ENCODE results near the gene MCL1.
"Not testable (repeated sequence)": the region's sequence is repeated elsewhere in the genome, so short reads cannot be mapped to it uniquely, and the experiment has no call there.

Gene MCL1

GRCh38 chr1:150598346-150598745, 18.9 kb upstream of the MCL1 start:
- not testable (repeated sequence) for H3K4me3 ChIP-seq (ENCODE audit: low read depth in 1 of 2, low read length in 2 of 2); H3K9ac ChIP-seq (ENCODE audit: low read length); H3K9me3 ChIP-seq (ENCODE audit: low read length); H3K36me3 ChIP-seq (ENCODE audit: insufficient read depth, low read length); H3K27me3 ChIP-seq (ENCODE audit: control insufficient read depth in 1 of 2, insufficient read depth in 2 of 2, low read length in 2 of 2); H3K4me1 ChIP-seq (ENCODE audit: insufficient read depth, low read length); H3K27ac ChIP-seq (ENCODE audit: low read depth, low read length)

GRCh38 chr1:150596976-150597375, 17.6 kb upstream of the MCL1 start:
- Histone ChIP-seq H3K9ac (ENCODE audit: low read length) (no peak overlapping the region), H3K27ac (ENCODE audit: low read depth, low read length) (no peak overlapping the region), H3K27me3 (ENCODE audit: control insufficient read depth in 1 of 2, insufficient read depth in 2 of 2, low read length in 2 of 2) (no peaks in the 10 kb centered on the region), H3K36me3 (ENCODE audit: insufficient read depth, low read length) (no peaks in the 10 kb centered on the region), H3K9me3 (ENCODE audit: low read length) (no peaks in the 10 kb centered on the region), H3K4me1 (ENCODE audit: insufficient read depth, low read length) (no peaks in the 10 kb centered on the region), H3K4me3 (ENCODE audit: low read depth in 1 of 2, low read length in 2 of 2) (no peak overlapping the region)

GRCh38 chr1:150596095-150596892, 16.9 kb upstream of the MCL1 start:
- no peaks in the 10 kb centered on the region for H3K36me3 ChIP-seq (ENCODE audit: insufficient read depth, low read length)
- no peak overlapping the region for H3K27ac ChIP-seq (ENCODE audit: low read depth, low read length)
- no peaks in the 10 kb centered on the region for H3K4me1 ChIP-seq (ENCODE audit: insufficient read depth, low read length)
- H3K9ac ChIP-seq (ENCODE audit: low read length): no peak overlapping the region
- H3K4me3 ChIP-seq (ENCODE audit: low read depth in 1 of 2, low read length in 2 of 2): no peak overlapping the region
- no peaks in the 10 kb centered on the region for H3K9me3 ChIP-seq (ENCODE audit: low read length)
- no peaks in the 10 kb centered on the region for H3K27me3 ChIP-seq (ENCODE audit: control insufficient read depth in 1 of 2, insufficient read depth in 2 of 2, low read length in 2 of 2)

- Histone ChIP-seq H3K9me3 (ENCODE audit: low read length) (no peaks in the 10 kb centered on the region), H3K4me1 (ENCODE audit: insufficient read depth, low read length) (peaks cover 7% of the 10 kb centered on the region), H3K27ac (ENCODE audit: low read depth, low read length) (no peak overlapping the region), H3K4me3 (ENCODE audit: low read depth in 1 of 2, low read length in 2 of 2) (no peak overlapping the region), H3K9ac (ENCODE audit: low read length) (no peak overlapping the region), H3K27me3 (ENCODE audit: control insufficient read depth in 1 of 2, insufficient read depth in 2 of 2, low read length in 2 of 2) (no peaks in the 10 kb centered on the region), H3K36me3 (ENCODE audit: insufficient read depth, low read length) (peaks cover 1% of the 10 kb centered on the region)
Measured at GRCh38 chr1:150582371-150582770, 3.0 kb upstream of the MCL1 start.

- not testable (repeated sequence) for H3K4me3 ChIP-seq (ENCODE audit: low read depth in 1 of 2, low read length in 2 of 2); H3K9ac ChIP-seq (ENCODE audit: low read length); H3K27me3 ChIP-seq (ENCODE audit: control insufficient read depth in 1 of 2, insufficient read depth in 2 of 2, low read length in 2 of 2); H3K27ac ChIP-seq (ENCODE audit: low read depth, low read length); H3K36me3 ChIP-seq (ENCODE audit: insufficient read depth, low read length); H3K9me3 ChIP-seq (ENCODE audit: low read length); H3K4me1 ChIP-seq (ENCODE audit: insufficient read depth, low read length)
Measured at GRCh38 chr1:150581962-150582361, 2.6 kb upstream of the MCL1 start.

- Histone ChIP-seq H3K4me1 (ENCODE audit: insufficient read depth, low read length) (peaks cover 15% of the 10 kb centered on the region), H3K36me3 (ENCODE audit: insufficient read depth, low read length) (peaks cover 11% of the 10 kb centered on the region)
- not testable (repeated sequence) for H3K9me3 ChIP-seq (ENCODE audit: low read length); H3K9ac ChIP-seq (ENCODE audit: low read length); H3K27me3 ChIP-seq (ENCODE audit: control insufficient read depth in 1 of 2, insufficient read depth in 2 of 2, low read length in 2 of 2); H3K4me3 ChIP-seq (ENCODE audit: low read depth in 1 of 2, low read length in 2 of 2); H3K27ac ChIP-seq (ENCODE audit: low read depth, low read length)
Measured at GRCh38 chr1:150581437-150581836, 2.0 kb upstream of the MCL1 start.

GRCh38 chr1:150580966-150581365, 1.6 kb upstream of the MCL1 start:
- not testable (repeated sequence) for H3K9me3 ChIP-seq (ENCODE audit: low read length); H3K27ac ChIP-seq (ENCODE audit: low read depth, low read length); H3K27me3 ChIP-seq (ENCODE audit: control insufficient read depth in 1 of 2, insufficient read depth in 2 of 2, low read length in 2 of 2); H3K9ac ChIP-seq (ENCODE audit: low read length); H3K4me3 ChIP-seq (ENCODE audit: low read depth in 1 of 2, low read length in 2 of 2)
- Histone ChIP-seq H3K36me3 (ENCODE audit: insufficient read depth, low read length) (peaks cover 15% of the 10 kb centered on the region), H3K4me1 (ENCODE audit: insufficient read depth, low read length) (peaks cover 20% of the 10 kb centered on the region)

- peaks cover 28% of the 10 kb centered on the region for H3K4me1 ChIP-seq (ENCODE audit: insufficient read depth, low read length)
- H3K36me3 ChIP-seq (ENCODE audit: insufficient read depth, low read length): peaks cover 24% of the 10 kb centered on the region
- H3K27ac ChIP-seq (ENCODE audit: low read depth, low read length): peak overlapping the region; percentile 81
- no peaks in the 10 kb centered on the region for H3K27me3 ChIP-seq (ENCODE audit: control insufficient read depth in 1 of 2, insufficient read depth in 2 of 2, low read length in 2 of 2)
- H3K9me3 ChIP-seq (ENCODE audit: low read length): no peaks in the 10 kb centered on the region
- peak overlapping the region; percentile 55 to 60 for H3K4me3 ChIP-seq (ENCODE audit: low read depth in 1 of 2, low read length in 2 of 2)
- H3K9ac ChIP-seq (ENCODE audit: low read length): peak overlapping the region; percentile 83
Measured at GRCh38 chr1:150579945-150580642, 684 bp upstream of the MCL1 start.

- H3K36me3 ChIP-seq (ENCODE audit: insufficient read depth, low read length): peaks cover 38% of the 10 kb centered on the region
- no peaks in the 10 kb centered on the region for H3K9me3 ChIP-seq (ENCODE audit: low read length)
- H3K27ac ChIP-seq (ENCODE audit: low read depth, low read length): peak overlapping the region; percentile 98
- H3K27me3 ChIP-seq (ENCODE audit: control insufficient read depth in 1 of 2, insufficient read depth in 2 of 2, low read length in 2 of 2): no peaks in the 10 kb centered on the region
- H3K4me1 ChIP-seq (ENCODE audit: insufficient read depth, low read length): peaks cover 40% of the 10 kb centered on the region
- H3K9ac ChIP-seq (ENCODE audit: low read length): peak overlapping the region; percentile 99
- peak overlapping the region; percentile 95 to 97 for H3K4me3 ChIP-seq (ENCODE audit: low read depth in 1 of 2, low read length in 2 of 2)
Measured at GRCh38 chr1:150578272-150579109, 919 bp downstream of the MCL1 start.

GRCh38 chr1:150577557-150578271, 1.7 kb downstream of the MCL1 start:
- Histone ChIP-seq H3K36me3 (ENCODE audit: insufficient read depth, low read length) (peaks cover 45% of the 10 kb centered on the region), H3K9ac (ENCODE audit: low read length) (peak overlapping the region; percentile 99), H3K27ac (ENCODE audit: low read depth, low read length) (peak overlapping the region; percentile 98), H3K9me3 (ENCODE audit: low read length) (no peaks in the 10 kb centered on the region), H3K4me3 (ENCODE audit: low read depth in 1 of 2, low read length in 2 of 2) (peak overlapping the region; percentile 95 to 97), H3K4me1 (ENCODE audit: insufficient read depth, low read length) (peaks cover 46% of the 10 kb centered on the region), H3K27me3 (ENCODE audit: control insufficient read depth in 1 of 2, insufficient read depth in 2 of 2, low read length in 2 of 2) (no peaks in the 10 kb centered on the region)
